ENCODE results near the gene DTNBP1.
A peak's percentile ranks its signal among the peaks of the same experiment; 100 is the strongest.

The DTNBP1 gene

GRCh38 chr6:15480525-15480924 lies 182.3 kb downstream of the DTNBP1 start:
- no peaks in the 10 kb centered on the region for H3K36me3 ChIP-seq (ENCODE audit: control insufficient read depth in 2 of 2, insufficient read depth in 2 of 2, low read length in 2 of 2)
- H3K9ac ChIP-seq (ENCODE audit: low read depth in 1 of 2, low read length in 2 of 2), result no peak overlapping the region
- no peak overlapping the region for H3K4me3 ChIP-seq (ENCODE audit: low read length in 2 of 2)
- H3K27me3 ChIP-seq (ENCODE audit: control insufficient read depth in 2 of 2, insufficient read depth in 2 of 2, low read length in 2 of 2), result no peaks in the 10 kb centered on the region
- no peaks in the 10 kb centered on the region for H3K4me1 ChIP-seq (ENCODE audit: control insufficient read depth in 2 of 2, insufficient read depth in 2 of 2, low read length in 2 of 2)
- no peaks in the 10 kb centered on the region for H3K9me3 ChIP-seq (ENCODE audit: control insufficient read depth in 2 of 2, low read length in 2 of 2)
- no peak overlapping the region for H3K27ac ChIP-seq (ENCODE audit: low read depth in 2 of 2, low read length in 2 of 2)

DNA sequence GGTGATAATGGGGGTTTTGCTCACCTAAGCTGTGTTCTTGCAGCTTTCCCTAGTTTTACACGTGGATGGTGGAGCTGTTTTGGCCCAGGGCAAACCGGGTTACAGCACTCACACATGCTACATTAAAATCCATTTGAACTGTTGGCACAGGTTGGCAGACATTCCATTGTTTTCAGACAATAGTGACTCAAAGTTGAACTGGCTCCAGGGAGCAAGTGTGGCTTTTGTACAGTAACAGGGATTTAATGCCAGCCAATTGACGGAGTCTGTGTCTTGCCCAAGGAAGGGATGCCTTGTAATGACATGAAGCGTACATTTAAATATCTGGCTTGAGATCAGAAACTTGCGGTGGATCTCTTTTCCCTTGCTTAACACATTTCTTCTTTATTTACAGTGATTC lies 183.1 kb downstream of the DTNBP1 start:
- H3K9ac ChIP-seq (ENCODE audit: low read depth in 1 of 2, low read length in 2 of 2), result no peak overlapping the region
- no peaks in the 10 kb centered on the region for H3K4me1 ChIP-seq (ENCODE audit: control insufficient read depth in 2 of 2, insufficient read depth in 2 of 2, low read length in 2 of 2)
- H3K9me3 ChIP-seq (ENCODE audit: control insufficient read depth in 2 of 2, low read length in 2 of 2), result no peaks in the 10 kb centered on the region
- peaks cover 0 to 3% of the 10 kb centered on the region in 2 donors for H3K36me3 ChIP-seq (ENCODE audit: control insufficient read depth in 2 of 2, insufficient read depth in 2 of 2, low read length in 2 of 2)
- no peak overlapping the region for H3K27ac ChIP-seq (ENCODE audit: low read depth in 2 of 2, low read length in 2 of 2)
- no peak overlapping the region for H3K4me3 ChIP-seq (ENCODE audit: low read length in 2 of 2)
- H3K27me3 ChIP-seq (ENCODE audit: control insufficient read depth in 2 of 2, insufficient read depth in 2 of 2, low read length in 2 of 2), result no peaks in the 10 kb centered on the region

DNA sequence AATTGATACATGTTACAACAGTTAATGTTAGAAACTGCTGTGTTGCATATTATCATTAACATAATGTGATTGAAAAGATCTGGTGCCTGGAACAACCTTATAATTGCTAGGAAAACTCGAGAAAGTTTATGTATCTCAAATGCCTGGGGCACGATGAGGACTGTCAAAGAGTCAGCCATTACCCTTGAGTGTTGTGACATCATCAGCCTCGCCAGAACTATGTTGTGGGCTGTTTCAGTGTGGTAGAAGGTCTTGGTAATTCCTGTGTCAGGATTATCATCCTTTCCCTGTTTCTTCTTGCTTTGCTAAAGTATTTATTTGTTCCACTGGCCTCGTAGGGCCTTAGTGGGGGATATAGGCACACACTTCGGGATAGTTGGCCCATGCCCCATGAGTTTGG lies 185.1 kb downstream of the DTNBP1 start:
- Histone ChIP-seq H3K36me3 (ENCODE audit: control insufficient read depth in 2 of 2, insufficient read depth in 2 of 2, low read length in 2 of 2) (peaks cover 0 to 3% of the 10 kb centered on the region in 2 donors), H3K27ac (ENCODE audit: low read depth in 2 of 2, low read length in 2 of 2) (no peak overlapping the region), H3K4me1 (ENCODE audit: control insufficient read depth in 2 of 2, insufficient read depth in 2 of 2, low read length in 2 of 2) (no peaks in the 10 kb centered on the region), H3K4me3 (ENCODE audit: low read length in 2 of 2) (no peak overlapping the region), H3K27me3 (ENCODE audit: control insufficient read depth in 2 of 2, insufficient read depth in 2 of 2, low read length in 2 of 2) (no peaks in the 10 kb centered on the region), H3K9ac (ENCODE audit: low read depth in 1 of 2, low read length in 2 of 2) (no peak overlapping the region), H3K9me3 (ENCODE audit: control insufficient read depth in 2 of 2, low read length in 2 of 2) (no peaks in the 10 kb centered on the region)

DNA sequence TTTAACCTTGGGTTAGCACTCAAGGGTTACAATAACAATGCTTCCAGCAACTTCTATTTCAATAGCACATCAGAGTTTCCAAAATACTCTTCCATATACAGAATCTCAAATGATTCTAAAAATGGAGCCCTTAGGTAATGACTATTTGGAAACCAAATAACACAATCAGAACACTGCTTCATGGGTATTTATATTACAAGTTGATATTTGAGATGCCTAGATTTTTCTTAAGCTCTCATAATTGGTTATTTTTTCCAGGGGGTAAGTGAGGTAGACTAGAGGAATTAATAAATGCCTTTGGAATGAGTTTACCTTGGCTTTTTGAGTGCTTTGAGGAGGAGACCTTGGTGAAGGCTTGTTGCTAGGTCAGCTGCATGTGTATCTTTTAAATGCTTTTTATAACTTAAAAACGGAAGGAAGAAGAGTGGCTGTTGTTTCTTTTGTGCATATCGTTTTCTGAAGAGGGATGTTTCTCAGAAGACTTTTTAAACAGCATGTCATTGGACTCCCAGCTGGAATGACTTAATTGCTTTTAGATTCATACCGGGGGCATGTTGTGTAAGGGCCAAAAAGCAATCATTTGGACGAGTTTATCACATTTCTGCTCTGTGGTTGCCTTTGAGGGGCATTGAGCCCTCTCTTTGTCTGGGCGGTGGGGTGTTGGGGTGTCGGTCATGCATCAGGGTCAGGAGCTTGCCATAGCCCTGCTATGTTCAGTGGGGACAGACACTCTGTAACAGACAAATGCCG lies 186.0 kb downstream of the DTNBP1 start:
- peak overlapping the region; percentile 27 to 41 for H3K27ac ChIP-seq (ENCODE audit: low read depth in 2 of 2, low read length in 2 of 2)
- no peak overlapping the region for H3K4me3 ChIP-seq (ENCODE audit: low read length in 2 of 2)
- H3K36me3 ChIP-seq (ENCODE audit: control insufficient read depth in 2 of 2, insufficient read depth in 2 of 2, low read length in 2 of 2), result peaks cover 0 to 3% of the 10 kb centered on the region in 2 donors
- H3K9ac ChIP-seq (ENCODE audit: low read depth in 1 of 2, low read length in 2 of 2), result no peak overlapping the region
- H3K27me3 ChIP-seq (ENCODE audit: control insufficient read depth in 2 of 2, insufficient read depth in 2 of 2, low read length in 2 of 2), result no peaks in the 10 kb centered on the region
- no peaks in the 10 kb centered on the region for H3K4me1 ChIP-seq (ENCODE audit: control insufficient read depth in 2 of 2, insufficient read depth in 2 of 2, low read length in 2 of 2)
- H3K9me3 ChIP-seq (ENCODE audit: control insufficient read depth in 2 of 2, low read length in 2 of 2), result no peaks in the 10 kb centered on the region

DNA sequence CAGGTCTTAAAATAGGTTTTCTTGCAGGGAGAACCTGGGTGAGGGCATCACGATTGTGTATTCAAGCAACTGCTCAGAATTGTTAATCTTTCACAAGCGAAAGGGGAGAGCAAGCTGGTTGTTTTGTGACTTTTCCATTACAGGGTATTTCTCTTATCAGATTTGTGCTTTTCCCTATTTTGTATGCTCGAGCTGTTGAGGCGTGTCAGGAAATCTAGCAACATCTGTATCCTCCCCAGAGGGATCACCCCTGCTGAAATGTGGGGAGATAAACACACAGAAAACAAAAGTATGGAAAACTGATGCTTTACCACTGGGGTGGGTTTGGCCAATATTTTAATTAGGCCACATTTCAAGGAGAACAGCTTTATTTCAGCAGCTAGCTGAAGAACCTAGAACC lies 187.0 kb downstream of the DTNBP1 start:
- Histone ChIP-seq H3K4me1 (ENCODE audit: control insufficient read depth in 2 of 2, insufficient read depth in 2 of 2, low read length in 2 of 2) (no peaks in the 10 kb centered on the region), H3K36me3 (ENCODE audit: control insufficient read depth in 2 of 2, insufficient read depth in 2 of 2, low read length in 2 of 2) (peaks cover 0 to 7% of the 10 kb centered on the region in 2 donors), H3K27me3 (ENCODE audit: control insufficient read depth in 2 of 2, insufficient read depth in 2 of 2, low read length in 2 of 2) (no peaks in the 10 kb centered on the region), H3K9me3 (ENCODE audit: control insufficient read depth in 2 of 2, low read length in 2 of 2) (no peaks in the 10 kb centered on the region), H3K9ac (ENCODE audit: low read depth in 1 of 2, low read length in 2 of 2) (no peak overlapping the region), H3K4me3 (ENCODE audit: low read length in 2 of 2) (no peak overlapping the region), H3K27ac (ENCODE audit: low read depth in 2 of 2, low read length in 2 of 2) (no peak overlapping the region)

DNA sequence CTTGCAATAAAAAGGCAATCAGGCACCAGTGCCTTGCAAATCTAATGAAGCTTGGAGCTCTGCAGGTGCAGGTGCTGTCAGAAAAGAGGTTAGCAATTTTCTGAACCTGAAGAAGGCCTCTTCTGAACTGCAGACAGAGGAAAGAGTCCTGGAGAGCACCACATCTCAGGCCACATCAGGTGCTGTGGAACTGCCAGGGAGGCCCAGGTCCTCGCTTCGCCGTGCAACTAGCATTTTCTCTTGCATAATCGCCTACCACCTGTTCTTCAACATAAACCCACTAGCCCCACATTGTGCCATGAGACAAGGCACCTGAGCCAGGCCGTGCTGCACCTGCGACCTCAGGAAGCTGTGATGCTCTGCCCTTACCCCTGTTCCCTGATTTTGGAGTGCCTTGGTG lies 187.6 kb downstream of the DTNBP1 start:
- Histone ChIP-seq H3K9ac (ENCODE audit: low read depth in 1 of 2, low read length in 2 of 2) (no peak overlapping the region), H3K36me3 (ENCODE audit: control insufficient read depth in 2 of 2, insufficient read depth in 2 of 2, low read length in 2 of 2) (peaks cover 0 to 7% of the 10 kb centered on the region in 2 donors), H3K27ac (ENCODE audit: low read depth in 2 of 2, low read length in 2 of 2) (no peak overlapping the region), H3K4me1 (ENCODE audit: control insufficient read depth in 2 of 2, insufficient read depth in 2 of 2, low read length in 2 of 2) (no peaks in the 10 kb centered on the region), H3K27me3 (ENCODE audit: control insufficient read depth in 2 of 2, insufficient read depth in 2 of 2, low read length in 2 of 2) (no peaks in the 10 kb centered on the region), H3K4me3 (ENCODE audit: low read length in 2 of 2) (no peak overlapping the region), H3K9me3 (ENCODE audit: control insufficient read depth in 2 of 2, low read length in 2 of 2) (no peaks in the 10 kb centered on the region)

GRCh38 chr6:15474196-15474595 lies 188.6 kb downstream of the DTNBP1 start:
- Histone ChIP-seq H3K4me1 (ENCODE audit: control insufficient read depth in 2 of 2, insufficient read depth in 2 of 2, low read length in 2 of 2) (no peaks in the 10 kb centered on the region), H3K9me3 (ENCODE audit: control insufficient read depth in 2 of 2, low read length in 2 of 2) (no peaks in the 10 kb centered on the region), H3K27me3 (ENCODE audit: control insufficient read depth in 2 of 2, insufficient read depth in 2 of 2, low read length in 2 of 2) (no peaks in the 10 kb centered on the region), H3K9ac (ENCODE audit: low read depth in 1 of 2, low read length in 2 of 2) (no peak overlapping the region), H3K36me3 (ENCODE audit: control insufficient read depth in 2 of 2, insufficient read depth in 2 of 2, low read length in 2 of 2) (peaks cover 0 to 10% of the 10 kb centered on the region in 2 donors), H3K27ac (ENCODE audit: low read depth in 2 of 2, low read length in 2 of 2) (no peak overlapping the region), H3K4me3 (ENCODE audit: low read length in 2 of 2) (no peak overlapping the region)

DNA sequence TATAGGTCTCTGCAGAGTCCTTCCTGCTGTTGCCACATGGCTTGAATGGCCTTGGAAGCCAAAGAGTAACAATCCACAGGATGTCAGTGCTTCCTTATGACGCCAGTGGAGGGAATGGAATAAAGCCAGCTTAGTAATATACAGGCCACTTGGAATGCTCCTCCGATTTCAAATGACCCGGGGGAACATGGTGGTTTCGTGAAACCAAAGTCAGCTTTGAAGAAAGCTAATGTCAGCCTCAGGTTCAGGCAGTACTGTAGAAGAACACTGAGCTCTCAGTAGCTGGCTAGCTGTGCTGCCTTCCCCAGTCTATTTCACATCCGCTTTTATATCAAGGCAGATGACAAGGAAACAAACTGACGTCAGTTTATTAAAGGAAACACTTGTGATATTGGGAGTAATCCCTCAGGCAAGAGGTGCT lies 189.1 kb downstream of the DTNBP1 start:
- H3K36me3 ChIP-seq (ENCODE audit: control insufficient read depth in 2 of 2, insufficient read depth in 2 of 2, low read length in 2 of 2), result peaks cover 2 to 10% of the 10 kb centered on the region in 2 donors
- no peak overlapping the region for H3K4me3 ChIP-seq (ENCODE audit: low read length in 2 of 2)
- H3K9me3 ChIP-seq (ENCODE audit: control insufficient read depth in 2 of 2, low read length in 2 of 2), result no peaks in the 10 kb centered on the region
- H3K9ac ChIP-seq (ENCODE audit: low read depth in 1 of 2, low read length in 2 of 2), result no peak overlapping the region
- H3K27ac ChIP-seq (ENCODE audit: low read depth in 2 of 2, low read length in 2 of 2), result peak overlapping the region in 1 of 2 donors; percentile 21
- no peaks in the 10 kb centered on the region for H3K4me1 ChIP-seq (ENCODE audit: control insufficient read depth in 2 of 2, insufficient read depth in 2 of 2, low read length in 2 of 2)
- H3K27me3 ChIP-seq (ENCODE audit: control insufficient read depth in 2 of 2, insufficient read depth in 2 of 2, low read length in 2 of 2), result no peaks in the 10 kb centered on the region

DNA sequence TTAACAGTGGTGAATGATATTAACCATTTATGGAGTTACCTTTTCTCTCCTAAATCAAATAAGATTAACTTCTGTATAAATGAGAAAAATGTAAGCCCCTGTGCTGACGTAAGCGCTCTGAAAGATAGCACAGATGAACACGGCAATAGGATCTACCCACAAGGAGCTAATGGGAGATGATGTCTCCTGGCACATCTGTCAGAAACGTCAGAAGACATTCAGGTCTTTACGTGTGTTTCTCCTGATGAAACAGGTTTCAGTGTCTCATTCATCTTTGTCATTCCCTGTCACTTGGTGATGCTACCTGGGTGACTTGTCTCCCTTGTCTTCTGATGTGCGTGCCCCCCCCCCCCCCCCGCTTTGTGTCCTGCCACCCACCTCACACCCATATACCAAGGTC lies 189.7 kb downstream of the DTNBP1 start:
- no peak overlapping the region for H3K9ac ChIP-seq (ENCODE audit: low read depth in 1 of 2, low read length in 2 of 2)
- H3K4me3 ChIP-seq (ENCODE audit: low read length in 2 of 2), result no peak overlapping the region
- peak overlapping the region in 1 of 2 donors; percentile 4 for H3K27ac ChIP-seq (ENCODE audit: low read depth in 2 of 2, low read length in 2 of 2)
- H3K9me3 ChIP-seq (ENCODE audit: control insufficient read depth in 2 of 2, low read length in 2 of 2), result no peaks in the 10 kb centered on the region
- no peaks in the 10 kb centered on the region for H3K27me3 ChIP-seq (ENCODE audit: control insufficient read depth in 2 of 2, insufficient read depth in 2 of 2, low read length in 2 of 2)
- peaks cover 7 to 10% of the 10 kb centered on the region in 2 donors for H3K36me3 ChIP-seq (ENCODE audit: control insufficient read depth in 2 of 2, insufficient read depth in 2 of 2, low read length in 2 of 2)
- no peaks in the 10 kb centered on the region for H3K4me1 ChIP-seq (ENCODE audit: control insufficient read depth in 2 of 2, insufficient read depth in 2 of 2, low read length in 2 of 2)

All from mucosa of rectum (tissue), 2 donors.